Measurements from ENCODE around the gene PCCA.
A peak's percentile ranks its signal among the peaks of the same experiment; 100 is the strongest.

The PCCA gene

GRCh38 chr13:100520936-100521850, 432.3 kb downstream of the PCCA start:
- H2AFZ ChIP-seq (ENCODE audit: low read depth, low read length) = no peak overlapping the region
- peak overlapping the region; percentile 73 for H3K4me3 ChIP-seq (ENCODE audit: low read length)
- no peaks in the 10 kb centered on the region for H4K20me1 ChIP-seq (ENCODE audit: insufficient read depth, low read length)
- TF ChIP-seq, protein P1, sequence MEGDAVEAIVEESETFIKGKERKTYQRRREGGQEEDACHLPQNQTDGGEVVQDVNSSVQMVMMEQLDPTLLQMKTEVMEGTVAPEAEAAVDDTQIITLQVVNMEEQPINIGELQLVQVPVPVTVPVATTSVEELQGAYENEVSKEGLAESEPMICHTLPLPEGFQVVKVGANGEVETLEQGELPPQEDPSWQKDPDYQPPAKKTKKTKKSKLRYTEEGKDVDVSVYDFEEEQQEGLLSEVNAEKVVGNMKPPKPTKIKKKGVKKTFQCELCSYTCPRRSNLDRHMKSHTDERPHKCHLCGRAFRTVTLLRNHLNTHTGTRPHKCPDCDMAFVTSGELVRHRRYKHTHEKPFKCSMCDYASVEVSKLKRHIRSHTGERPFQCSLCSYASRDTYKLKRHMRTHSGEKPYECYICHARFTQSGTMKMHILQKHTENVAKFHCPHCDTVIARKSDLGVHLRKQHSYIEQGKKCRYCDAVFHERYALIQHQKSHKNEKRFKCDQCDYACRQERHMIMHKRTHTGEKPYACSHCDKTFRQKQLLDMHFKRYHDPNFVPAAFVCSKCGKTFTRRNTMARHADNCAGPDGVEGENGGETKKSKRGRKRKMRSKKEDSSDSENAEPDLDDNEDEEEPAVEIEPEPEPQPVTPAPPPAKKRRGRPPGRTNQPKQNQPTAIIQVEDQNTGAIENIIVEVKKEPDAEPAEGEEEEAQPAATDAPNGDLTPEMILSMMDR (IDR thresholded peaks at IDR 0.05; ENCODE audit: low read depth, low read length) = no peak
- no peak for TF ChIP-seq EZH2phosphoT487 (IDR thresholded peaks at IDR 0.05; ENCODE audit: low read depth)
- H3K9me3 ChIP-seq (ENCODE audit: insufficient read depth, low read length) = no peaks in the 10 kb centered on the region
- H3K4me1 ChIP-seq (ENCODE audit: low read length) = peaks cover 39% of the 10 kb centered on the region
- no peaks in the 10 kb centered on the region for H3K36me3 ChIP-seq (replicated peaks; ENCODE audit: low read depth, low read length)
- no peaks in the 10 kb centered on the region for H3K79me2 ChIP-seq (ENCODE audit: low read length)
- no peak overlapping the region for H3K27ac ChIP-seq (ENCODE audit: low read length)
- H3K27me3 ChIP-seq (ENCODE audit: low read depth, low read length) = peaks cover 4% of the 10 kb centered on the region; the same call in 1 of the 2 replicates
- peak overlapping the region; percentile 82 for H3K4me2 ChIP-seq (ENCODE audit: low read length)
- 0 out of 2 replicates have a peak overlapping the region, but pooled peaks have one; percentile 20 for H3K9ac ChIP-seq (ENCODE audit: low read length)

DNA sequence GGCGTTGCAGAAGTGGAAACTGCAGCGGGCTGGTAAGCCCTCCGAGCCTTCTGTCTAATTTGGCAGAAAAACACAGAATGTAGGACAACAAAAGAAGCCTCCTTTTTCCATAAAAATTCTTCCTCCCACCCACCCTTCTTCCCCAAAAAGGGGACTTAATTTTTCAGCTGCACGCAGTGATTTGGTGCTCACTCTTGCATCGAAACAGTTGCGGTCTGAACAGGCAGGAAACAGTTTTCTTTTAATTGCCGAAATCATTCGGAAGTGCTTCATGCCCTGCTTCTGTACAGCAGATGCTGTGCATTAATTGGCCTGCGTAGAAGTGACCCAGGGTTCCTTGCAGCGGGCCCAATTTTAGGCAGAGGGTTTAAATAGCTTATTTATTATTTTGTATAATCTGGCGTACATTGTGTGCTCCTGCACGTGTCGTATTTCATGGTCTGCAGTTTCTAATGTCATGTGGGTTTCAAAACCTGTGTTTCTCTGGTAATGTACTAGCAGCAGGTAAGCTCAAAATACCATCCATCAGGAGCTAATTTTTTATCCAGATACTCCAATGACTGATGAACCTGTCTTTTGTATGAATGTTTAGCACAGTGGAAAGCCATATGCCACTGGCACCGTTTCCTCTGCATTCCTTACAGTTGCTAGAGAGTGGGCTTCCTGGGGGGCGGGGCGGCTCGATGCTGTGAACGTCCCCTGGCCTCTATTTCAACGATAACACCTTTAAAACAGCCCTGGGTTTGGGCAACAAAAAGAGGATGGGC, 433.1 kb downstream of the PCCA start:
- Histone ChIP-seq H3K4me2 (ENCODE audit: low read length) (peak overlapping the region; percentile 82), H3K4me3 (ENCODE audit: low read length) (peak overlapping the region; percentile 73), H3K27ac (ENCODE audit: low read length) (no peak overlapping the region), H4K20me1 (ENCODE audit: insufficient read depth, low read length) (no peaks in the 10 kb centered on the region), H3K36me3 (replicated peaks; ENCODE audit: low read depth, low read length) (no peaks in the 10 kb centered on the region), H3K27me3 (ENCODE audit: low read depth, low read length) (peaks cover 4% of the 10 kb centered on the region; the same call in 1 of the 2 replicates), H3K4me1 (ENCODE audit: low read length) (peaks cover 34% of the 10 kb centered on the region), H3K9ac (ENCODE audit: low read length) (0 out of 2 replicates have a peak overlapping the region, but pooled peaks have one; percentile 20), H3K79me2 (ENCODE audit: low read length) (no peaks in the 10 kb centered on the region), H2AFZ (ENCODE audit: low read depth, low read length) (no peak overlapping the region), H3K9me3 (ENCODE audit: insufficient read depth, low read length) (no peaks in the 10 kb centered on the region)
- TF ChIP-seq, protein P1 (IDR thresholded peaks at IDR 0.05; ENCODE audit: low read depth, low read length) = no peak
- no peak for TF ChIP-seq EZH2phosphoT487 (IDR thresholded peaks at IDR 0.05; ENCODE audit: low read depth)

DNA sequence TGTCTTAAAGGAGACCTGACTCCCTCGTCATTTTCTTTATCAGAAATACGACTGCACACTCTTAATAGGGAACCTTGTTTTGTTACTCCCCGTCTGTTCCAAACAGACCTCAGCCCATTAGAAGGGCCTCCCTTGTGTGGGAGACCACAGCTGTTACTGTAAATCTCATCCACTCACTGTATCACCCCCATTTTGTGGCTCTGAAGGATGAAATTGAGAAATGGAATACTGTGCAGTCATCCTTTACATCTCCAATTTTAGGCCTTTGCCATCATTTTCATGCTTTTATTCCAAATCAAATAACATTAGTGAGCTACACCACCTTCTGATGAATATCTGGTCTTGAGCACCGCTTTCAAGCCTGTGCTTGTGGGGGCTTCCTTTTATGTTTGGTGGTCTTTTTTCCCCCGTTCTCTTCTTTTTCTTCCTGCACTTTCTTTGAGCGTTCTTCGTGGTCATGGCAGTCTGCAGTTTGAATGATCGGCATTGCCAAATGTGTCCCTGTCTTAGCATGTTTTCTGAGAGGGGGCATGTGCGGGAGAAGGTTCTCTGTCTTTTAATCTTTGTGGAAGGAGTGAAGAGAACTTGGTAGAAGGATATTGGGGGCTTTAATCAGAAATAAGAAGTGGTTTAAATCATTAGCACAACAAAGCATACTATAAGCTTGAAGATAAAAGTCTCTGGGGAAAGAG, 433.9 kb downstream of the PCCA start:
- Histone ChIP-seq H3K9ac (ENCODE audit: low read length) (no peak overlapping the region), H4K20me1 (ENCODE audit: insufficient read depth, low read length) (no peaks in the 10 kb centered on the region), H3K4me2 (ENCODE audit: low read length) (peak overlapping the region; percentile 82), H3K36me3 (replicated peaks; ENCODE audit: low read depth, low read length) (no peaks in the 10 kb centered on the region), H3K9me3 (ENCODE audit: insufficient read depth, low read length) (no peaks in the 10 kb centered on the region), H3K4me1 (ENCODE audit: low read length) (peaks cover 26% of the 10 kb centered on the region), H3K27me3 (ENCODE audit: low read depth, low read length) (peaks cover 4% of the 10 kb centered on the region; the same call in 1 of the 2 replicates), H3K4me3 (ENCODE audit: low read length) (0 out of 2 replicates have a peak overlapping the region, but pooled peaks have one; percentile 73), H2AFZ (ENCODE audit: low read depth, low read length) (no peak overlapping the region), H3K79me2 (ENCODE audit: low read length) (no peaks in the 10 kb centered on the region), H3K27ac (ENCODE audit: low read length) (no peak overlapping the region)
- TF ChIP-seq, protein P1 (IDR thresholded peaks at IDR 0.05; ENCODE audit: low read depth, low read length) = no peak
- no peak for TF ChIP-seq EZH2phosphoT487 (IDR thresholded peaks at IDR 0.05; ENCODE audit: low read depth)
